ENCODE measurements around the gene KLHL13.

Gene KLHL13

DNA sequence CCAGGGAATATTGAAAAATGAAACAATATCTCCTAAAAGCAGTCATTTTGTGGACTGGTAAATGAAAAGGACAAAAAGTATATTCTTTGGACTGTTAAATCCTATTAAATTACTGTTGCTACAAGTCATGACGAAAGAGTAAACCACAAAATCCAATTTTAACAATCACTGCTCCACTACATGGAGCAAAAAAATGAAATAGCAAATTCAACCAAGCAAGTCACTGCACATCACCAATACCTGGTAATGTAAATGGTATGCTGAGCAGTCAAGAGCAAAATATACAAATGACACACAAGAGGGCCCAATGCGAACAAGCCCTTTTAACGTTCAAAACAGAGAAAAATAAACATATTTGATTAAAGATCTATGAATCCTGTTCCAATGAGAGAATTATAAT, 126.2 kb downstream of the KLHL13 start:
- no peak for DNase-seq (ENCODE audit: extremely low spot score)
- POLR2A ChIA-PET: no interaction called here
- TF ChIP-seq HDGF (IDR thresholded peaks at IDR 0.05; ENCODE audit: borderline replicate concordance) (no peak), LEF1 (IDR thresholded peaks at IDR 0.05; ENCODE audit: borderline replicate concordance) (no peak), ELF4 (IDR thresholded peaks at IDR 0.05) (no peak), FOXA1 (IDR thresholded peaks at IDR 0.05) (no peak), L3MBTL2 (conservative IDR thresholded peaks at IDR 0.05) (no peak), SUZ12 (IDR thresholded peaks at IDR 0.05) (no peak), CTBP1 (IDR thresholded peaks at IDR 0.05; ENCODE audit: borderline replicate concordance) (no peak), NFRKB (IDR thresholded peaks at IDR 0.05) (no peak), FOXM1 (IDR thresholded peaks at IDR 0.05; ENCODE audit: borderline replicate concordance) (no peak), ZNF384 (IDR thresholded peaks at IDR 0.05) (no peak), FOXK2 (IDR thresholded peaks at IDR 0.05) (no peak), TARDBP (IDR thresholded peaks at IDR 0.05) (no peak), SP1 (IDR thresholded peaks at IDR 0.05) (no peak)
- TF ChIP-seq, protein P1, sequence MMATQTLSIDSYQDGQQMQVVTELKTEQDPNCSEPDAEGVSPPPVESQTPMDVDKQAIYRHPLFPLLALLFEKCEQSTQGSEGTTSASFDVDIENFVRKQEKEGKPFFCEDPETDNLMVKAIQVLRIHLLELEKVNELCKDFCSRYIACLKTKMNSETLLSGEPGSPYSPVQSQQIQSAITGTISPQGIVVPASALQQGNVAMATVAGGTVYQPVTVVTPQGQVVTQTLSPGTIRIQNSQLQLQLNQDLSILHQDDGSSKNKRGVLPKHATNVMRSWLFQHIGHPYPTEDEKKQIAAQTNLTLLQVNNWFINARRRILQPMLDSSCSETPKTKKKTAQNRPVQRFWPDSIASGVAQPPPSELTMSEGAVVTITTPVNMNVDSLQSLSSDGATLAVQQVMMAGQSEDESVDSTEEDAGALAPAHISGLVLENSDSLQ (IDR thresholded peaks at IDR 0.05): no peak
- CTCF ChIA-PET: no interaction called here

DNA sequence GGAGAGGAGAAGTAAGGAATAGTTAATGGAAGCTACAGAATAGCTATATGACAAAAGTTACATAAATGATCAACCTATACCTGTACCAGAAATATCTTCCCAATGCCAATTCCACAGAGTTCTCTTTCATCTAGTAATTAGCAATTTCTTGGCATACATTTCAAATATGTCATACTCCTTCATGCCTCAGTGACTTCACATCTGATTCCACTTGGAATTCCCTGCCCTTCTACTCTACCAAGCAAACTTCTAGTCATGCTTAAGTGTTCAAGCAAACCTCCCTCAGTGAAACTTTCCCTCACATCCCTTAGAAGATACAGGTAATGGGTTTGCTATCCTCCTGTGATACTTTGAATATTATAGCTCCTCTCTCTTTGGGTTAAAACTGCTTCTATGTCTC, 127.1 kb downstream of the KLHL13 start:
- DNase-seq (ENCODE audit: extremely low spot score): no peak
- CTCF ChIA-PET: no interaction called here
- TF ChIP-seq, protein P1 (IDR thresholded peaks at IDR 0.05): no peak
- TF ChIP-seq HDGF (IDR thresholded peaks at IDR 0.05; ENCODE audit: borderline replicate concordance) (no peak), L3MBTL2 (conservative IDR thresholded peaks at IDR 0.05) (no peak), LEF1 (IDR thresholded peaks at IDR 0.05; ENCODE audit: borderline replicate concordance) (no peak), BHLHE40 (IDR thresholded peaks at IDR 0.05; ENCODE audit: borderline replicate concordance) (no peak), FOXM1 (IDR thresholded peaks at IDR 0.05; ENCODE audit: borderline replicate concordance) (no peak), ELF4 (IDR thresholded peaks at IDR 0.05) (no peak), NFRKB (IDR thresholded peaks at IDR 0.05) (no peak), FOXK2 (IDR thresholded peaks at IDR 0.05) (no peak), ZNF384 (IDR thresholded peaks at IDR 0.05) (no peak), TARDBP (IDR thresholded peaks at IDR 0.05) (no peak), SUZ12 (IDR thresholded peaks at IDR 0.05) (no peak), SP1 (IDR thresholded peaks at IDR 0.05) (no peak), CTBP1 (IDR thresholded peaks at IDR 0.05; ENCODE audit: borderline replicate concordance) (no peak), ARNT (IDR thresholded peaks at IDR 0.05) (no peak), FOXA1 (IDR thresholded peaks at IDR 0.05) (no peak)
- POLR2A ChIA-PET: no interaction called here

DNA sequence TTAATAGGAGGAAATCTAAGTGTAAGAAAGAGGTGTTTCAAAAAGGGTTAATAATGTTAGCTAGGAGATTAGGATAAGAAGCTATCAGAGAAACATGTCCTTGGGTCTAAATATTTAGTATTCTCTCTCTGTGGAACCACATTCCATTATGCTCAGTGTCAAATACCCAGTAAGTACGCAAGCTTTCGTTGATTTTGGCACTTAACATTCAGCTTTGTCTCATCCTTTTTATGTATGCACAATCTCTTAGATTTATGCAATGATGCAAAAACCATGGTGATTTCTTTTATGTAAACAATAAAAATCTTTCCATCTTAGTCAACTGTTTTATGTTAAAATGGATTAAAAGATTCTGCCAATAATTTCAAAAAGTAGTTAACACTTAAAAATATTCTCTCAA, 129.2 kb downstream of the KLHL13 start:
- ChIA-PET CTCF (interaction anchor here (0.6 kb wide), 1 partner anchor 12 kb away, joined by 3 read pairs; no protein-coding TSS in a partner anchor), POLR2A (no interaction called here)
- TF ChIP-seq ELF4 (IDR thresholded peaks at IDR 0.05) (no peak), L3MBTL2 (conservative IDR thresholded peaks at IDR 0.05) (no peak), LEF1 (IDR thresholded peaks at IDR 0.05; ENCODE audit: borderline replicate concordance) (no peak), ARNT (IDR thresholded peaks at IDR 0.05) (no peak), CTBP1 (IDR thresholded peaks at IDR 0.05; ENCODE audit: borderline replicate concordance) (no peak)
- DNase-seq (ENCODE audit: extremely low spot score): no peak

DNA sequence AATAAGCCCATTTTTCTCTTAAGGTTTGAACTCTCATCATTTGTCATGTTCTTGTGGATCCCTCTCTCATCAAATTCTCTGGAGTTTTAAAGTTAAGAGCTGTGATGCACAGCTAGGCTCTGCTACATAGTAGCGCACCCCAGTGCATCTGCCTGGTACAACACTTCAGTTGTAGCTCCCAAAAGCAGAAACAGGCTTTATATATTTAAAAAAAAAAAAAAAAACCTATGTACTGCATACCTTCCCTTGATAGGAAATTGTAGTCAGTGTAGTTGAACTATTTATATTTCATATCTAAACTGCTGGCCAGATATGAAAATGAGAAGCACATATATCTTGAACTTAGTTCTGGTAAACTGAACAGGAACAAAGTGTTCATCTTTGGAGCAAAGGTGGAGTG, 131.4 kb downstream of the KLHL13 start:
- CTCF ChIA-PET: interaction anchor here (1.0 to 1.2 kb wide), 2 partner anchors 10 to 15 kb away, joined by 3 to 4 read pairs; no protein-coding TSS in a partner anchor
- POLR2A ChIA-PET: no interaction called here
- no peak for TF ChIP-seq CTBP1 (IDR thresholded peaks at IDR 0.05; ENCODE audit: borderline replicate concordance)
- TF ChIP-seq ARNT (IDR thresholded peaks at IDR 0.05): no peak
- no peak for TF ChIP-seq FOXK2 (IDR thresholded peaks at IDR 0.05)
- TF ChIP-seq TARDBP (IDR thresholded peaks at IDR 0.05): no peak
- no peak for TF ChIP-seq FOXM1 (IDR thresholded peaks at IDR 0.05; ENCODE audit: borderline replicate concordance)
- TF ChIP-seq SUZ12 (IDR thresholded peaks at IDR 0.05): no peak
- no peak for TF ChIP-seq SP1 (IDR thresholded peaks at IDR 0.05)
- TF ChIP-seq ZNF384 (IDR thresholded peaks at IDR 0.05): peak; percentile 57; the same call in 1 of the 2 replicates
- TF ChIP-seq, protein P1 (IDR thresholded peaks at IDR 0.05): no peak
- DNase-seq (ENCODE audit: extremely low spot score): peak; percentile 15

DNA sequence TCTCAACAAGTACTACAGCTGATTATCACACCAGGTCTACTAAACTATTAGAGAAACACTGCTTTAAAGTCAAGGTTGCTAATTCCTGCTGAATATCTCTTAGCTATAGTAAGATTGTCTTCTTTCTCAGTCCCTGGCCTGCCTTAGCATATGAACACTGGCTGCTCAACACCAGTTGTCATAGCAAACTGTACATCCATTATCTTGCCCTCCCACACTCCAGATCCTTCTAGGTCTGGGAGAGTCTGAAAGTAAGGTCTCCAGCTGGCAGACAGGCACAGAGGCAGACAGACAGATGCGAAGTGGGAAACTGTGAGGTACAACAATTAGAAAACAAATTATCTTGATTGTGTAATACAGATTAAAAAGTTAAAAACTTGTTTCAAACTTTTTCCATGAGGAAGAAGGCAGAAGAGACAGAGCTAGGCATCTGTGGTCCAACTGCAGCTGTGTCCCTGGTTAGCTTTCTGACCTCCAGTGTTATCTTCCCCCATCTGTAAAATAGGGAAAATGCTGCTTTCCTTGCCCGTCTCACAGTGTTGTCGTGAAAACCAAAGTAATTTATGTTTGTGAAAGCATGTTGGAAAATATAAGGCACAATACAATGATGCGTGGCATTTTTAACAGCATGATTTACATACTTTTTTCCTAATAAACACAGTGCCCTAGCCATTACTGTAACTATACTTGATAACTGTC, 133.8 kb downstream of the KLHL13 start:
- ChIA-PET CTCF (interaction anchor here (0.8 kb wide), 1 partner anchor 272 kb away, joined by 3 read pairs; no protein-coding TSS in a partner anchor), POLR2A (no interaction called here)
- no peak for DNase-seq (ENCODE audit: extremely low spot score)
- no peak for TF ChIP-seq ARNT (IDR thresholded peaks at IDR 0.05)
- TF ChIP-seq BHLHE40 (IDR thresholded peaks at IDR 0.05; ENCODE audit: borderline replicate concordance): no peak
- TF ChIP-seq FOXA1 (IDR thresholded peaks at IDR 0.05): no peak
- no peak for TF ChIP-seq SUZ12 (IDR thresholded peaks at IDR 0.05)
- TF ChIP-seq CTBP1 (IDR thresholded peaks at IDR 0.05; ENCODE audit: borderline replicate concordance): no peak
- TF ChIP-seq ELF4 (IDR thresholded peaks at IDR 0.05): no peak
- no peak for TF ChIP-seq HDGF (IDR thresholded peaks at IDR 0.05; ENCODE audit: borderline replicate concordance)
- TF ChIP-seq L3MBTL2 (conservative IDR thresholded peaks at IDR 0.05): no peak
- TF ChIP-seq FOXM1 (IDR thresholded peaks at IDR 0.05; ENCODE audit: borderline replicate concordance): no peak
- no peak for TF ChIP-seq ZNF384 (IDR thresholded peaks at IDR 0.05)
- no peak for TF ChIP-seq TARDBP (IDR thresholded peaks at IDR 0.05)
- TF ChIP-seq SP1 (IDR thresholded peaks at IDR 0.05): no peak
- no peak for TF ChIP-seq NFRKB (IDR thresholded peaks at IDR 0.05)
- no peak for TF ChIP-seq FOXK2 (IDR thresholded peaks at IDR 0.05)
- TF ChIP-seq LEF1 (IDR thresholded peaks at IDR 0.05; ENCODE audit: borderline replicate concordance): no peak

DNA sequence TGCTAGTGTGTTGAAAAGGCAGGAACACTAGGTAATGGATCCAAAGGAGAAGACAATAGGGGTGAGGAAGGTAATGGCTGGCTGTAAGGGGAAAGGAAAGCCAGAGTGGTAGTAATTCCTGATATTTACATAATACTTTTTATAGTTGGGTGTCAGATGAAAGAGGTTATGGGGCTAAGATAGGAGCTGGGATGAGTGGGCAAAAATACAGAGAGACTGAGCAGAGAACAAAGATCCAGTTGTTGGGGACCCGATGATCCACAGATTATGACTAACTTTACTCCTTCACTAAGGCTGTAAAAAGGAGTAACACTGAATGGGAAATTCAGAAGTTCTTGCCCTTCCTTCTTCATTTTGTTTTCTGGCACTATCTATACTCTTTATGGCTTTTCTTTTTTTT, 138.2 kb downstream of the KLHL13 start:
- ChIA-PET POLR2A (no interaction called here), CTCF (no interaction called here)
- no peak for DNase-seq (ENCODE audit: extremely low spot score)
- TF ChIP-seq FOXM1 (IDR thresholded peaks at IDR 0.05; ENCODE audit: borderline replicate concordance): no peak
- no peak for TF ChIP-seq ARNT (IDR thresholded peaks at IDR 0.05)
- TF ChIP-seq HDGF (IDR thresholded peaks at IDR 0.05; ENCODE audit: borderline replicate concordance): no peak
- TF ChIP-seq CTBP1 (IDR thresholded peaks at IDR 0.05; ENCODE audit: borderline replicate concordance): no peak
- no peak for TF ChIP-seq FOXA1 (IDR thresholded peaks at IDR 0.05)
- no peak for TF ChIP-seq ELF4 (IDR thresholded peaks at IDR 0.05)
- TF ChIP-seq FOXK2 (IDR thresholded peaks at IDR 0.05): no peak
- TF ChIP-seq SUZ12 (IDR thresholded peaks at IDR 0.05): no peak
- TF ChIP-seq SP1 (IDR thresholded peaks at IDR 0.05): no peak
- no peak for TF ChIP-seq L3MBTL2 (conservative IDR thresholded peaks at IDR 0.05)
- no peak for TF ChIP-seq TARDBP (IDR thresholded peaks at IDR 0.05)
- no peak for TF ChIP-seq ZNF384 (IDR thresholded peaks at IDR 0.05)
- TF ChIP-seq LEF1 (IDR thresholded peaks at IDR 0.05; ENCODE audit: borderline replicate concordance): no peak
- TF ChIP-seq NFRKB (IDR thresholded peaks at IDR 0.05): no peak

Data from HEK293T (cell line).